Measurements from ENCODE around the gene GC. TPM values are rescaled to one million over a fixed set of nuclear protein-coding genes. Genes with fewer than 3 reads are reported as not detected.

The GC gene
- total and polyA plus RNA-seq, 2 of the 8 experiments (the other 6 are each of a cell fraction or from before 2014, with no cell fraction given), result 0.09 to 0.34 TPM

- WGBS, 2 experiments (ENCODE audit: extremely low coverage in 1 of 2, insufficient coverage in 1 of 2, insufficient read length in 1 of 2, insufficient replicate concordance in 2 of 2, low coverage in 1 of 2, low lambda C conversion rate in 2 of 2, missing lambda C conversion rate in 1 of 2), result 78% methylated on average over 2 of the region's 2 CpGs; no CpG with 5 or more reads in 1 of the 2 experiments
- no peak overlapping the region for H3K4me2 ChIP-seq (ENCODE audit: insufficient read depth in 1 of 2, low read depth in 2 of 2, low read length in 2 of 2)
- no peaks in the 10 kb centered on the region for H4K20me1 ChIP-seq (replicated peaks in 1 of 2; ENCODE audit: control insufficient read depth in 1 of 2, insufficient read depth in 2 of 2, low read length in 2 of 2)
- H4K91ac ChIP-seq (replicated peaks; ENCODE audit: insufficient read length, low read length), result no peak overlapping the region
- H4K8ac ChIP-seq (ENCODE audit: extremely low read depth, insufficient read depth, low read length), result no peak overlapping the region
- H3K4ac ChIP-seq (replicated peaks; ENCODE audit: insufficient read length, low read depth, low read length), result no peak overlapping the region
- ChIA-PET CTCF (ENCODE audit: partially characterized antibody) (interaction anchor here (1.2 to 1.6 kb wide), 2 partner anchors 9 to 15 kb away, joined by 3 to 4 read pairs; no protein-coding TSS in a partner anchor), POLR2A (ENCODE audit: partially characterized antibody) (no interaction called here)
- peaks cover 0 to 3% (median 1%) of the 10 kb centered on the region in 4 experiments; a peak in 3 of 7 replicates for H3K4me1 ChIP-seq (replicated peaks in 1 of 4; ENCODE audit: control insufficient read depth in 3 of 4, insufficient read depth in 4 of 4, low read length in 3 of 4)
- H3K27ac ChIP-seq (ENCODE audit: low read depth, low read length), result no peak overlapping the region
- no peaks in the 10 kb centered on the region for H3K27me3 ChIP-seq (replicated peaks in 1 of 4; ENCODE audit: control insufficient read depth in 3 of 4, extremely low read depth in 1 of 4, insufficient read depth in 3 of 4, low read length in 3 of 4)
- H3K14ac ChIP-seq (ENCODE audit: insufficient read length), result no peak overlapping the region
- no peak overlapping the region for H2BK120ac ChIP-seq (replicated peaks; ENCODE audit: low read depth, low read length)
- TF ChIP-seq EP300 (IDR thresholded peaks at IDR 0.05; ENCODE audit: borderline replicate concordance in 1 of 2, low read depth in 2 of 2, low read length in 2 of 2) (no peak), PHF8 (conservative IDR thresholded peaks at IDR 0.05; ENCODE audit: low read depth, low read length) (no peak), BCL11A (IDR thresholded peaks at IDR 0.05; ENCODE audit: low read depth in 2 of 2, low read length in 2 of 2) (no peak), MAFK (IDR thresholded peaks at IDR 0.05; ENCODE audit: low read depth, low read length) (no peak), TAF1 (IDR thresholded peaks at IDR 0.05; ENCODE audit: low read depth, low read length) (no peak), HDAC2 (IDR thresholded peaks at IDR 0.05; ENCODE audit: borderline replicate concordance in 1 of 2, low read depth in 2 of 2, low read length in 2 of 2) (no peak), CTBP2 (IDR thresholded peaks at IDR 0.05; ENCODE audit: borderline replicate concordance, insufficient read depth, insufficient read length, low read length) (no peak), CHD2 (IDR thresholded peaks at IDR 0.05; ENCODE audit: low read length) (no peak), CBX5 (IDR thresholded peaks at IDR 0.05; ENCODE audit: low read depth, low read length) (no peak), CEBPB (IDR thresholded peaks at IDR 0.05; ENCODE audit: low read depth, low read length) (no peak), SRF (IDR thresholded peaks at IDR 0.05; ENCODE audit: low read depth, low read length) (no peak), GTF2F1 (IDR thresholded peaks at IDR 0.05; ENCODE audit: borderline replicate concordance, low read depth, low read length) (no peak), ASH2L (IDR thresholded peaks at IDR 0.05; ENCODE audit: low read length) (no peak)
- no peak overlapping the region for H2BK5ac ChIP-seq (ENCODE audit: low read depth, low read length)
- no peak overlapping the region for H2AFZ ChIP-seq (ENCODE audit: low read length)
- 0 out of 2 replicates have a peak overlapping the region, but pooled peaks have one; percentile 64 for H2BK12ac ChIP-seq (ENCODE audit: low read depth, low read length)
- no peak overlapping the region for H2AK5ac ChIP-seq (ENCODE audit: low read depth, low read length)
- no peaks in the 10 kb centered on the region for H3K79me1 ChIP-seq (ENCODE audit: low read depth, low read length)
- no peak overlapping the region for H4K5ac ChIP-seq (ENCODE audit: insufficient read length, low read depth, low read length)
- H3K23me2 ChIP-seq (ENCODE audit: low read depth, low read length), result no peaks in the 10 kb centered on the region
- DNase-seq (ENCODE audit: low read depth in 1 of 2, low spot score in 2 of 2), result no peak
- H3K79me2 ChIP-seq (ENCODE audit: control insufficient read depth in 1 of 2, insufficient read depth in 2 of 2, low read length in 2 of 2), result no peaks in the 10 kb centered on the region
- H2BK20ac ChIP-seq (ENCODE audit: low read length), result no peak overlapping the region
- no peak overlapping the region for H3K4me3 ChIP-seq (ENCODE audit: extremely low read depth in 1 of 4, insufficient read depth in 2 of 4, low read depth in 3 of 4, low read length in 4 of 4)
- H3K23ac ChIP-seq (ENCODE audit: insufficient read length), result no peak overlapping the region
- H3K18ac ChIP-seq (ENCODE audit: extremely low read depth, low read length), result no peak overlapping the region
- H3K56ac ChIP-seq (replicated peaks; ENCODE audit: insufficient read length, low read depth, low read length), result no peak overlapping the region
- no peak for FAIRE-seq
- H2BK15ac ChIP-seq (ENCODE audit: low read length), result no peak overlapping the region
- H3K9ac ChIP-seq (replicated peaks in 1 of 4; ENCODE audit: extremely low read depth in 1 of 4, low read depth in 3 of 4, low read length in 3 of 4), result no peak overlapping the region
- H3K36me3 ChIP-seq (ENCODE audit: control insufficient read depth in 2 of 4, insufficient read depth in 4 of 4, low read length in 3 of 4), result no peaks in the 10 kb centered on the region
- no peaks in the 10 kb centered on the region for H3K9me3 ChIP-seq (ENCODE audit: insufficient read depth in 2 of 2, low read depth in 1 of 2, low read length in 1 of 2)
These were observed 91.7 kb downstream of the GC start for GRCh38 chr4:71692198-71692597.

Data from H1 (cell line).